H1 (cell line): Measurements from ENCODE around the gene GAK. TPM values are rescaled to one million over a fixed set of nuclear protein-coding genes. Genes with fewer than 3 reads are reported as not detected.

Experiments
- CTCF ChIA-PET: fragments of 300-600 bp; sonication (Branson Sonifier 250); formaldehyde crosslinking; loops from one replicate; lab custom pipeline; 2021; ENCODE audit not compliant: partially characterized antibody; lab: Charles Lee
- POLR2A ChIA-PET: fragments of 300-600 bp; sonication (Branson Sonifier 250); formaldehyde crosslinking; loops from one replicate; lab custom pipeline; 2021; ENCODE audit warnings: inconsistent platforms; ENCODE audit not compliant: partially characterized antibody; lab: Charles Lee
- DNase-seq, 2 experiments: peaks; one replicate each; pipeline versions ENCODE4 v3.0.0 to v3.0.0-alpha.2; 2010 to 2022; ENCODE audit warnings: low spot score in 2 of 2, low read depth in 1 of 2, mixed read lengths in 1 of 2
- FAIRE-seq: peaks from 2 replicates; lab custom pipeline; 2011; peaks lifted over from hg19 to GRCh38; lab: Jason Lieb, UNC
- H2AFZ ChIP-seq: 2 replicates; pipeline ENCODE4 v1.8.1; 2012; ENCODE audit warnings: low read length, inconsistent platforms
- H2AK5ac ChIP-seq: 2 replicates; pipeline ENCODE4 v1.6.1; 2013; ENCODE audit warnings: low read depth, low read length
- H2BK120ac ChIP-seq: replicated peaks from 2 replicates; pipeline ENCODE3; 2013; ENCODE audit warnings: low read depth, low read length, inconsistent platforms
- H2BK12ac ChIP-seq: 2 replicates; pipeline ENCODE4 v1.6.1; 2013; ENCODE audit warnings: low read depth, low read length
- H2BK15ac ChIP-seq: 2 replicates; pipeline ENCODE4 v1.6.1; 2013; ENCODE audit warnings: low read length
- H2BK20ac ChIP-seq: 2 replicates; pipeline ENCODE4 v1.6.1; 2013; ENCODE audit warnings: low read length
- H2BK5ac ChIP-seq: 2 replicates; pipeline ENCODE4 v1.6.1; 2013; ENCODE audit warnings: low read depth, low read length
- H3K14ac ChIP-seq: 2 replicates; pipeline ENCODE4 v1.6.1; 2013; ENCODE audit warnings: inconsistent platforms; ENCODE audit not compliant: insufficient read length
- H3K18ac ChIP-seq: 2 replicates; pipeline ENCODE4 v1.6.1; 2013; ENCODE audit warnings: low read length; ENCODE audit errors: extremely low read depth
- H3K23ac ChIP-seq: 2 replicates; pipeline ENCODE4 v1.6.1; 2013; ENCODE audit warnings: inconsistent platforms; ENCODE audit not compliant: insufficient read length
- H3K23me2 ChIP-seq: 2 replicates; pipeline ENCODE4 v1.6.1; 2013; ENCODE audit warnings: low read depth, low read length
- H3K27ac ChIP-seq: 2 replicates; pipeline ENCODE4 v1.6.1; 2011; ENCODE audit warnings: low read depth, low read length, inconsistent platforms
- H3K27me3 ChIP-seq, 4 experiments: replicated peaks in 1 of 4; 1 replicate in 1 of 4; 2 replicates in 3 of 4; pipeline versions ENCODE4 v1.6.1 to v1.8.1; 2011 to 2013; ENCODE audit warnings: low read length in 3 of 4, mild to moderate bottlenecking in 3 of 4, inconsistent platforms in 2 of 4, mixed read lengths in 2 of 4, moderate library complexity in 1 of 4; ENCODE audit not compliant: control insufficient read depth in 3 of 4, insufficient read depth in 3 of 4; ENCODE audit errors: extremely low read depth in 1 of 4
- H3K36me3 ChIP-seq, 4 experiments: 2 replicates each; pipeline versions ENCODE4 v1.6.1 to v1.8.1; 2011 to 2013; ENCODE audit warnings: mild to moderate bottlenecking in 4 of 4, low read length in 3 of 4, moderate library complexity in 2 of 4, control low read depth in 1 of 4, inconsistent platforms in 1 of 4; ENCODE audit not compliant: insufficient read depth in 4 of 4, control insufficient read depth in 2 of 4
- H3K4ac ChIP-seq: replicated peaks from 2 replicates; pipeline ENCODE3; 2013; ENCODE audit warnings: low read length, low read depth, mixed read lengths, inconsistent platforms; ENCODE audit not compliant: insufficient read length
- H3K4me1 ChIP-seq, 4 experiments: replicated peaks in 1 of 4; 1 replicate in 1 of 4; 2 replicates in 3 of 4; pipeline versions ENCODE4 v1.6.1 to v1.8.1; 2011 to 2013; ENCODE audit warnings: low read length in 3 of 4, inconsistent platforms in 2 of 4, mixed read lengths in 1 of 4; ENCODE audit not compliant: insufficient read depth in 4 of 4, control insufficient read depth in 3 of 4
- H3K4me2 ChIP-seq, 2 experiments: 2 replicates each; pipeline versions ENCODE4 v1.6.1 to v1.8.1; 2011 to 2013; ENCODE audit warnings: low read depth in 2 of 2, low read length in 2 of 2, control low read depth in 1 of 2, inconsistent platforms in 1 of 2, mild to moderate bottlenecking in 1 of 2; ENCODE audit not compliant: insufficient read depth in 1 of 2
- H3K4me3 ChIP-seq, 4 experiments: fragments of 200-600, 300-600 bp in 1 of 4; sonication (generic), shearing (Covaris generic), sonication (Bioruptor Twin) in 1 of 4; 2 replicates each; pipeline versions ENCODE4 v1.5.1 to v1.8.1; 2011 to 2016; ENCODE audit warnings: low read length in 4 of 4, low read depth in 3 of 4, control low read depth in 2 of 4, inconsistent platforms in 2 of 4, mild to moderate bottlenecking in 2 of 4, mixed read lengths in 1 of 4, moderate library complexity in 1 of 4; ENCODE audit not compliant: insufficient read depth in 2 of 4; ENCODE audit errors: extremely low read depth in 1 of 4
- H3K56ac ChIP-seq: replicated peaks from 2 replicates; pipeline ENCODE3; 2013; ENCODE audit warnings: low read depth, mild to moderate bottlenecking, mixed read lengths, low read length, inconsistent platforms; ENCODE audit not compliant: insufficient read length
- H3K79me1 ChIP-seq: 2 replicates; pipeline ENCODE4 v1.6.1; 2013; ENCODE audit warnings: low read depth, low read length, control low read depth
- H3K79me2 ChIP-seq, 2 experiments: 2 replicates each; pipeline versions ENCODE4 v1.6.1 to v1.8.1; 2012 to 2013; ENCODE audit warnings: low read length in 2 of 2, mild to moderate bottlenecking in 2 of 2, inconsistent platforms in 1 of 2; ENCODE audit not compliant: insufficient read depth in 2 of 2, control insufficient read depth in 1 of 2
- H3K9ac ChIP-seq, 4 experiments: replicated peaks in 1 of 4; 1 replicate in 1 of 4; 2 replicates in 3 of 4; pipeline versions ENCODE4 v1.6.1 to v1.8.1; 2011 to 2013; ENCODE audit warnings: low read depth in 3 of 4, low read length in 3 of 4, control low read depth in 2 of 4, mild to moderate bottlenecking in 2 of 4, moderate library complexity in 2 of 4, inconsistent platforms in 1 of 4; ENCODE audit errors: extremely low read depth in 1 of 4
- H3K9me3 ChIP-seq, 2 experiments: 2 replicates each; pipeline versions ENCODE4 v1.6.1 to v1.8.1; 2012 to 2013; ENCODE audit warnings: mild to moderate bottlenecking in 2 of 2, moderate library complexity in 2 of 2, control low read depth in 1 of 2, inconsistent platforms in 1 of 2, low read depth in 1 of 2, low read length in 1 of 2, mixed read lengths in 1 of 2; ENCODE audit not compliant: insufficient read depth in 2 of 2
- H4K20me1 ChIP-seq, 2 experiments: replicated peaks in 1 of 2; 2 replicates each; pipeline versions ENCODE3 to v1.8.1; 2011 to 2013; ENCODE audit warnings: inconsistent platforms in 2 of 2, low read length in 2 of 2, mild to moderate bottlenecking in 1 of 2; ENCODE audit not compliant: insufficient read depth in 2 of 2, control insufficient read depth in 1 of 2
- H4K5ac ChIP-seq: 2 replicates; pipeline ENCODE4 v1.6.1; 2013; ENCODE audit warnings: low read length, low read depth, mixed read lengths, inconsistent platforms; ENCODE audit not compliant: insufficient read length
- H4K8ac ChIP-seq: 2 replicates; pipeline ENCODE4 v1.8.0; 2013; ENCODE audit warnings: mild to moderate bottlenecking, moderate library complexity, low read length, inconsistent platforms; ENCODE audit not compliant: insufficient read depth; ENCODE audit errors: extremely low read depth
- H4K91ac ChIP-seq: replicated peaks from 2 replicates; pipeline ENCODE3; 2013; ENCODE audit warnings: low read length, mixed read lengths, inconsistent platforms; ENCODE audit not compliant: insufficient read length
- CREB1 ChIP-seq: IDR thresholded peaks from 2 replicates; pipeline ENCODE4 v1.6.1; 2012; ENCODE audit warnings: inconsistent platforms
- POU5F1 ChIP-seq: IDR thresholded peaks from 2 replicates; pipeline ENCODE4 v1.6.1; 2011; ENCODE audit warnings: low read depth, mild to moderate bottlenecking, low read length, moderate library complexity
- RNF2 ChIP-seq: fragments of 200-900, 300-1000 bp; sonication (generic); IDR thresholded peaks from 2 replicates; pipeline ENCODE4 v1.7.1; 2016; ENCODE audit warnings: borderline replicate concordance, low read depth, mild to moderate bottlenecking, antibody characterized with exemption, low read length; ENCODE audit not compliant: poor library complexity, severe bottlenecking; ENCODE audit errors: missing control alignments
- SAP30 ChIP-seq: fragments of 300-600 bp; sonication (generic); IDR thresholded peaks from 2 replicates; pipeline ENCODE4 v1.7.1; 2012; ENCODE audit warnings: low read length, moderate library complexity, mild to moderate bottlenecking, inconsistent platforms; ENCODE audit not compliant: insufficient read depth, insufficient replicate concordance
- SP1 ChIP-seq: IDR thresholded peaks from 2 replicates; pipeline ENCODE4 v1.6.1; 2011; ENCODE audit warnings: low read depth, low read length
- TAF7 ChIP-seq: optimal IDR thresholded peaks from 2 replicates; pipeline ENCODE3; 2011; ENCODE audit warnings: low read depth, mild to moderate bottlenecking, inconsistent platforms, low read length, moderate library complexity, borderline replicate concordance
- ZNF274 ChIP-seq: IDR thresholded peaks from 2 replicates; pipeline ENCODE4 v1.7.0; 2012; ENCODE audit warnings: low read length, borderline replicate concordance; ENCODE audit errors: extremely low read depth
- WGBS, 2 experiments: shearing (Covaris generic) in 1 of 2; methylation state at CpG; one replicate each; pipeline versions ENCODE4 v1.1.6 to v1.1.7; 2013 to 2015; ENCODE audit warnings: low lambda C conversion rate in 2 of 2, mixed read lengths in 2 of 2, inconsistent platforms in 1 of 2, low coverage in 1 of 2, missing lambda C conversion rate in 1 of 2; ENCODE audit not compliant: insufficient replicate concordance in 2 of 2, insufficient coverage in 1 of 2, insufficient read length in 1 of 2; ENCODE audit errors: extremely low coverage in 1 of 2, missing lambda C conversion rate in 1 of 2; 5-methylcytosine and 5-hydroxymethylcytosine counted together
- polyA plus RNA-seq, 7 experiments: library from polyadenylated mRNA; depleted of rRNA in 3 of 7; stranded (reverse) in 5 of 7; unstranded in 2 of 7; fragments of >200 nt in 5 of 7; fragments of 200-250 nt in 2 of 7; gene quantifications; 1 replicate in 5 of 7; 2 replicates in 1 of 7; 4 replicates in 1 of 7; pipeline versions ENCODE4 v1.2.1 to v1.2.3, GENCODE V29; 2011 to 2013; ENCODE audit warnings: missing spikeins in 2 of 7, mixed read lengths in 2 of 7
- total RNA-seq: library from RNA; stranded (reverse); fragmentation: NEBNext Ultra II Directional; extraction: Animal tissue kit (Norgen Biotek cat#: 25700); gene quantifications from 2 replicates; pipeline ENCODE4 v1.2.1, GENCODE V29; 2021
- TF ChIP-seq, protein P1 (sequence below): IDR thresholded peaks from 2 replicates; pipeline ENCODE4 v1.6.1; 2011; ENCODE audit warnings: low read length, improper control_type of control experiment

GAK gene
- total and polyA plus RNA-seq, 2 of the 8 experiments (the other 6 are each of a cell fraction or from before 2014, with no cell fraction given) = 31.5 to 70.8 TPM

DNA sequence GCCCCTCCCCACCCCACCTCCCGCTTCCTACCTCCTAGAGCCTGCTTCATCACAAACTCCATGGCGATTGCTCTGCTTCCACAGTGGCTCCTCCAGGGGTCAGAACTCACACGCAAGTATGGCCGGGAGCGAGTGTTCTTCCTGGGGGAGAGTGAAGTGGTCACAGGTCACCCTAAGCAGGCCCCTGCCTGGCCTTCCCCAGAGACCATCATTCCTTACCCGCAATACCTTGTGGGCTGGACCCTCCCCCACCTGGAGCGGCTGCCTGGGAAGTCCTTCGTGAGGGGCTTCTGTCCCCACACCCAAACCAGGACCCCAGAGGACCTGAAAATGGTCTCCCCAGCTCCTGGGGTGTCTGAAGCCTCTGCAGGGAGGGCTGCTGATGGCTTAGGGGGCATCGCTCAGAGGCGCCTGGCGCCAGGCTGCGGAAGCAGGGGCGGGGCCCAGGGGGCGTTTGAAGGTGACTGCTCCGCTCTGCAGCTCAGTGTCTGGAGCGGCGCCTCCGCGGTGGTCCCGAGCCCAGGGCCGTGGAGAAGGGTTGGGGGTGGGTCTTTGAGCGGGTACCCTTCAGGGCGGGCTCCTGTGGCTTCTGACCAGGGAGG is 107.6 kb downstream of the GAK start:
- no peak overlapping the region for H2BK5ac ChIP-seq
- H3K4me3 ChIP-seq = peak overlapping the region in 1 of 4 experiments; percentile 51; a peak in 3 of 8 replicates
- no peak overlapping the region for H2BK20ac ChIP-seq
- H2AFZ ChIP-seq = no peak overlapping the region
- peaks cover 0 to 4% (median 2%) of the 10 kb centered on the region in 4 experiments; a peak in 3 of 7 replicates for H3K4me1 ChIP-seq
- H2AK5ac ChIP-seq = no peak overlapping the region
- no peaks in the 10 kb centered on the region for H3K79me1 ChIP-seq
- H3K4ac ChIP-seq = no peak overlapping the region
- H3K27ac ChIP-seq = no peak overlapping the region
- H3K23me2 ChIP-seq = peaks cover 5% of the 10 kb centered on the region; the same call in 1 of the 2 replicates
- 24% methylated on average over 23 of the region's 23 CpGs; no CpG with 5 or more reads in 1 of the 2 experiments for WGBS, 2 experiments
- H3K4me2 ChIP-seq = peak overlapping the region in 1 of 2 experiments; percentile 55; a peak in 2 of 4 replicates
- FAIRE-seq (no peak), DNase-seq (no peak)
- no peak overlapping the region for H2BK15ac ChIP-seq
- H3K9ac ChIP-seq = no peak overlapping the region
- no peak overlapping the region for H2BK120ac ChIP-seq
- H2BK12ac ChIP-seq = no peak overlapping the region
- no peak for TF ChIP-seq CREB1
- peak; percentile 37 for TF ChIP-seq RNF2
- no peak for TF ChIP-seq TAF7
- TF ChIP-seq, protein P1, sequence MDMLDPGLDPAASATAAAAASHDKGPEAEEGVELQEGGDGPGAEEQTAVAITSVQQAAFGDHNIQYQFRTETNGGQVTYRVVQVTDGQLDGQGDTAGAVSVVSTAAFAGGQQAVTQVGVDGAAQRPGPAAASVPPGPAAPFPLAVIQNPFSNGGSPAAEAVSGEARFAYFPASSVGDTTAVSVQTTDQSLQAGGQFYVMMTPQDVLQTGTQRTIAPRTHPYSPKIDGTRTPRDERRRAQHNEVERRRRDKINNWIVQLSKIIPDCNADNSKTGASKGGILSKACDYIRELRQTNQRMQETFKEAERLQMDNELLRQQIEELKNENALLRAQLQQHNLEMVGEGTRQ = no peak
- TF ChIP-seq ZNF274 = no peak
- TF ChIP-seq POU5F1 = no peak
- no peak for TF ChIP-seq SP1
- no peak for TF ChIP-seq SAP30
- POLR2A ChIA-PET = interaction anchor here (1.0 kb wide), 1 partner anchor 13 kb away, joined by 3 read pairs; no protein-coding TSS in a partner anchor
- H3K9me3 ChIP-seq = no peaks in the 10 kb centered on the region
- CTCF ChIA-PET = interaction anchor here (0.7 to 3.5 kb wide), 5 partner anchors 10 to 82 kb away, joined by 3 to 17 read pairs (median 5); no protein-coding TSS in a partner anchor
- no peak overlapping the region for H3K56ac ChIP-seq
- H3K79me2 ChIP-seq = no peaks in the 10 kb centered on the region
- H3K23ac ChIP-seq = no peak overlapping the region
- H4K91ac ChIP-seq = no peak overlapping the region
- peaks cover 40 to 72% (median 67%) of the 10 kb centered on the region in 4 experiments for H3K27me3 ChIP-seq
- no peak overlapping the region for H4K8ac ChIP-seq
- H3K14ac ChIP-seq = no peak overlapping the region
- H4K5ac ChIP-seq = no peak overlapping the region
- H3K18ac ChIP-seq = no peak overlapping the region
- H3K36me3 ChIP-seq = no peaks in the 10 kb centered on the region
- peaks cover 1 to 20% of the 10 kb centered on the region in 2 experiments for H4K20me1 ChIP-seq
